NCI-H2227 treated with DMSO at 0.1 percent for 48 hours (cell line): ENCODE data around the gene PTCD2.

ENCODE experiments used
- DNase-seq: peaks from one replicate; lab custom pipeline; 2025; lab: John Stamatoyannopoulos, UW

PTCD2 gene, protein sequence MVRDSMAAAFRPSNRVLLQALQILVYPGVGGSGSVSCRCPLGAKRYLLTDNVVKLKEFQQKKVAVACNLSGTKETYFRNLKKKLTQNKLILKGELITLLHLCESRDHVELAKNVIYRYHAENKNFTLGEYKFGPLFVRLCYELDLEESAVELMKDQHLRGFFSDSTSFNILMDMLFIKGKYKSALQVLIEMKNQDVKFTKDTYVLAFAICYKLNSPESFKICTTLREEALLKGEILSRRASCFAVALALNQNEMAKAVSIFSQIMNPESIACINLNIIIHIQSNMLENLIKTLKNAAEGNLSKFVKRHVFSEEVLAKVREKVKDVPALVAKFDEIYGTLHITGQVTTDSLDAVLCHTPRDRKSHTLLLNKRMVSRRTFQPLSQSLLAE

GRCh38 chr5:72319976-72320752 lies at the start of gene PTCD2, which contains the start of gene MRPS27:
Gene PTCD2, plus strand, starts transcription at chr5:72320373. Its CDS starts 10 bp downstream, at chr5:72320383.
Gene MRPS27, minus strand, starts transcription at chr5:72320240. Its CDS starts 19 bp downstream, at chr5:72320221.
- peak; percentile 90 for DNase-seq

GRCh38 chr5:72271702-72272101 lies 48.5 kb upstream of the PTCD2 start:
- no peak for DNase-seq

DNA sequence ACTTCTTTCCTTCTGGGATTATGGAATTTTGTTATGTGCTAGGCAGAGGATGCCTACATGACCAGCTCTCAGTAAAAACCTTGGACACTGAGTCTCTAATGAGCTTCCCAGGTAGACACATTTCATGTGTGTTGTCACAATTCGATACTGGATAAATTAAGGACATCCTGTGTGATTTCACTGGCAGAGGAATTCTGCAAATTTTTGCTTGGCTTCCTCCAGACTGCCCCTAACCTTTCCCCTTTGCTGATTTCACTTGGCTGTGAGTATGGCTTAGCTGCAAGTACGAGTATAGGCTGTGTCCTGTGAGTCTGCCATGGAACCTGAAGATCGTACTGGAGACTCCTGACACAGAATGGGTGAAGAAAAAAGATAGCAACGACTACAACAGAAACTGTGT lies 47.8 kb upstream of the PTCD2 start:
- DNase-seq = no peak

DNA sequence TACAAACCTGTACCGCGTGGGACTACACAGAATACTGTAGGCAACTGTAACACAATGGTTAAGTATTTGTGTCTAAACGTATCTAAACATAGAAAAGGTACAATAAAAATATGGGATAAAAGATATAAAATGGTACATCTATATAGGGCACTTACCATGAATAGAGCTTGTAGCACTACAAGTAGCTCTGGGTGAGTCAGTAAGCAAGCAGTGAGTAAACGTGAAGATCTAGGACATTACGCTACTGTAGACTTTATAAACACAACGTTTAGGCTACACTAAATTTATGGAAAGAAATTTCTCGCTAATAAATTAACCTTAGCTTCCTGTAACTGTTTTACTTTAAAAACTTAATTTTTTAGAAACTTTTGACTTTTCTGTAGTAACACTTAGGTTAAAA lies 46.6 kb upstream of the PTCD2 start:
- no peak for DNase-seq

GRCh38 chr5:72276219-72276752 lies 43.9 kb upstream of the PTCD2 start:
- no peak for DNase-seq

- no peak for DNase-seq
Measured at GRCh38 chr5:72280581-72281069, 39.5 kb upstream of the PTCD2 start.

GRCh38 chr5:72281430-72281763 lies 38.8 kb upstream of the PTCD2 start:
- no peak for DNase-seq

DNA sequence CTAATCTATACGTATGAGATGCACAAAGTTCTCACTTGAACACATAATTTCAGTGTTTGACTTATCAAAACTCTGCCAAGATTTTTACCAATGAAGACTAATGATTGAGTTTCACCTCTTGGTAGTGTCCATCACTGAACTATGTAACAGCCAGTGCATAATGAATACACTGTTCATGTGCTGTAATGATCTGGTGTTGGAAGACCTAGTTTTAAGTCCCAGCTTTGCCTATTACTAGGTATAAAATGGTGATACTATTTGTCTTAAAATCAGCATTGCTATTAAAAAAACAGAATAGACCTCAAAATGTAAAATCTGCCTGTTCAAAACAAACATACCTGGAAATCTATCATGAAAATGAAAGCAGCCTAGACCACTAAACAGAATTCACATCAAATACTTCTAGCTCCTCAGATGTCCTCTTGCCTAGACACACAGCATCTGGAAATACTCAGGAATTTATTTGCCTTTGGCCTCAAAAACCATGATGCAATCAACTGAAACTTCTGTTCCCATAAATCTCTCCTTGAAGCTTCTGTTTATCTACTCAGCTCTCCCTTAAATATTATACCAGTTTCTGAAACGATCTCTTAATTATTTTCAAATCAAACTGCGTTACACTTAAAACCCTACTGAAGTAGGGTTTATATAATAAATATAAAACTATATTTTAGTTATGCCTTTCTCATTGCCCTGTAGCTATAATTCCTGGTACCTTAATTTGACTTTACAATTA lies 38.2 kb upstream of the PTCD2 start:
- DNase-seq = no peak

- no peak for DNase-seq
Measured at GRCh38 chr5:72282878-72283277, 37.3 kb upstream of the PTCD2 start.

DNA sequence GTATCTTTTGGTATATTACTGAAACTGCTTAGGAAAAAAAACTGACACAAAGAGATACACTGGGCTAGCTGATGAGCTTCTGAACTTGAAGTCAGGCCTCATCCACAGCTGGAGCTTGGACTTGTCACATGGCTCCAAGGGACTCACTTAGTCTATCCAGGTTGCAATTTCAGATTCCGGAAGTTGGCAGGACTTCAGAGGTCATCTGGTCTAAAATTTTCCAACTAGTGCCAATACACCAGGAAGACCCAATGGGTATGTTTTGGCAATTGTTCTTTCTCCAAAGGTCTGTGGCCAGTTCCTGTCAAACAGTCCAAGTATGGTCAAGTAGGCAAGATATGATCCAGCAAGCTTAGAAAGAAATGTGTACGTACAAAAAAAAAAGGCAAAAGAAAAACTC lies 36.8 kb upstream of the PTCD2 start:
- DNase-seq = no peak

DNA sequence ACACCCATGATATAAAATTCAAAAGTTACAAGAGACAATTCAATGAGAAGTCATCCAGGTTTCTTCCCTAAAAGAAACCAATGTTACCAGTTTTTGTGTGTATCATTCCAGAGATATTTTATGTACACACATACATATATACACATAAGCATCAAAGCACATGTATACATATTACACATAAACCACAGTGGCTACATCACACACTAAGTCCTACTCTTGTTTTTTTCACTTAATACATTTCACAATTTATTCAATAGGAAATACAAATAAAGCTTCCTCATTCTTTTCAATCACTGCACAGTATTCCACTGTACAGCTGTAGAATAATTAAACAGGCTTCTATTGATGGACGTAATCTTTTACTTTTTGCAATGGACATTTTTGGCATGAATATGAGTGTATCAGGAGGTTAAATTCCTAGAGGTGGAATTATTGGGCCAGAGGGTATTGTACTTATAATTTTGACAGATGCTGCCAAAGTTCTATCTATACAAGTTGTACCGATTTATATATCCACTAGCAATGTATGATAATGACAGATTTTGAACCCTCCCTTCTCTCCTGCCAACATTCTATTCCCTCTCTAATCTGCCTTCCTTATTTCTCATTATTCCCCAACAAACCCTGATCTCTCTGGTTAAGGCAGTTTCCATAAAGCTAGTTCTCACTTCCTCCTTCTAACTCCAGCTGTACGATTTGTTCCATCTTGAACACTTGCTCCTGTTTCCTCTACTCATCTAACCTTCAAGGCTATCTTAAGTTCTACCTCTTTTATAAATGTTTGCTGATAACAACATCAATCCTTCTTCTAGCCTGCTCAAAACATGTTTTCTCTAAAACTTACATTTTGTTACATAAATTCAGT lies 35.4 kb upstream of the PTCD2 start:
- DNase-seq = no peak

GRCh38 chr5:72285424-72285821 lies 34.8 kb upstream of the PTCD2 start:
- no peak for DNase-seq

DNA sequence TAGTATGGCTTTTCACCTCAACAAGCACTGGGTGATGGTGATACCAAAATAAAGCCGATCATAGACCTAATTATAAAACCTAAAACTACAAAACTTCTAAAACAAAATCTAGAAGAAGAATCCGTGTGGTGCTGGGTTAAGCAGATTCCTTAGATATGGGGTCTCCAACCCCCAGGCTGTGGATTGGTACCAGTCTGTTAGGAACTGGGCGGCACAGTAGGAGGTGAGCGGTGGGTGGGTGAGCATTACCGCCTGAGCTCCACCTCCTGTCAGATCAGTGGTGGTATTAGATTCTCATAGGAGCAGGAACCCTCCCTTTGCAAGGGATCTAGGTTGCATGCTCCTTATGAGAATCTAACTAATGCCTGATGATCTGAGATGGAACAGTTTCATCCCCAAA lies 33.4 kb upstream of the PTCD2 start:
- DNase-seq = no peak

- DNase-seq = no peak
Measured at GRCh38 chr5:72288924-72289323, 31.2 kb upstream of the PTCD2 start.

DNA sequence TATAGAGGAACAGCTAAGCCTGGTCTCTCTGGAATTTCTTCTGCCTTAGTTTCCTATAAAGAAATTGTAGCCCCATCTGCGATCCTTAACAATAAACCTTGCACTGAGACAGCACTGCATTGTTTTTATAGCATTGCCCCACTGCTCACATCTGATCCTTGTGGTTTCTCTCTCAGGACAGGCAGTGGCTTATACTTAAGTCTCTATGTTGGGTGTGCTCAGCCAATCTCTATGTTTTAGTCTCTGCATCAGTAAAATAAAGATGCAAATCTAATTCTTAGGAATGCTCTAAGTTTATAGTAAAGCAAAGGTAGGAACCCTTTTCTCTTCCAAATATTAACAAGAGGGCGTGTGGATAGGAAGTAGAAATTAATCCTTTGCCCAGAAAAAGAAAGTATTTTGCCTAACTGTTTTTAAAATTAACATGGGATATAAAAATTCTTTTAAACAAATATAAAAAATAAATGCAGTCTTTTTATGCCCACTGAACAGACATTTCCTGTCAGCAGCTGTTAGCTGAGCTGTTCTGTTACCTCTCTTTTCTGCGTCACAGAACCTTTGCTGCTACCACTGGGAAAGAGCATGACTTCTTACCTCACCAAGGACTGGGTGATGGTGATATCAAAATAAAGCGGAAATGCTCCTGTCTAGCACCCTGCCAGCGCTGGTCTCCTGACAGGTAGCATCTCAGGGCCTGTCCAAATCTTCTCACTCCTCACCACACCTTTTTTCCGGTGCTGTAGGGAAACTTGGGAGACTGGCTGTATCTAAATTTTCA lies 29.6 kb upstream of the PTCD2 start:
- no peak for DNase-seq

DNA sequence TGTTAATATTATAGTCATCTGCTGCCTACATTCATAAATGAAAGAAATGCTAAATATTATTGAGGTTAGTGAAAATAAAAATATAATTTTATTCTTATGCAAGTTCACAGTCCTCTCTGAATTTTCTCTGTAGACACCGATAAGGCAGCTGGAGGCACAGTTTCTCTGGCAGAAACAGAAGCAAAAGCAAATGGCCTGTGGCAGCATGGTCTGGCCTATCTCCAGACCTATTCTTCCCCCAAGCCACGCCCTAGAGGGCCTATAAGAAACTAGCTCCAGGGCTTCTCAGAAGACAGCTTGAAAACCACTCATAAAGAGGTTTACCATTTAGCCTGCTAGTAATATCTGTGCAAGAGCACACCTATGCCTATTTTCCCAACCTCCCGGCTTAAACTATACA lies 28.6 kb upstream of the PTCD2 start:
- DNase-seq = no peak

- DNase-seq = no peak
Measured at GRCh38 chr5:72292411-72292810, 27.8 kb upstream of the PTCD2 start.

DNA sequence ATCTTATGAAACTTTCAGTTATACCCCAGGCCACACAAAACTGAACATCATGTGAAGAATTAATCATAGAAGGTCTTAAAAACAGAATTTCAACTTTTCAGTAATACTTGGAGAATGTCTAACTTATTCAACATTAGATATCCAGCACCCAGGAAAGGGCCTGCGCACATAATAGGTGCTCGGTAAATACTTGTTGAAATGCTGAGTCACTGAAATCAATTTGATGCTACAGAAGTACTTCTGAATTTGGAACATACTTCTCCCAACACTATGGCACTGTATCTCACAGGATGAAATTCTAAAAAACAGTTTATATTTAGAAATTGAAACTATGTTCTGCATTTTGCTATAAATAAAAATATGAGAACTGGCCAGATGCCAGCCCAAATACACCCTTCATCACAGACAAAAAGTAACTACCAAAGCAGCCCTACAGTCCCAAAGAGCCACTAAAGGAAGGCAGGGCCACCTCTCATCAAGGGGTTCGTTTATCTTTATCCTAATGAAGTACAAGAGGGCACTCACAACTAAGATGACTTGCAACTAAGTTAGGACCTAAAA lies 26.6 kb upstream of the PTCD2 start:
- no peak for DNase-seq

DNA sequence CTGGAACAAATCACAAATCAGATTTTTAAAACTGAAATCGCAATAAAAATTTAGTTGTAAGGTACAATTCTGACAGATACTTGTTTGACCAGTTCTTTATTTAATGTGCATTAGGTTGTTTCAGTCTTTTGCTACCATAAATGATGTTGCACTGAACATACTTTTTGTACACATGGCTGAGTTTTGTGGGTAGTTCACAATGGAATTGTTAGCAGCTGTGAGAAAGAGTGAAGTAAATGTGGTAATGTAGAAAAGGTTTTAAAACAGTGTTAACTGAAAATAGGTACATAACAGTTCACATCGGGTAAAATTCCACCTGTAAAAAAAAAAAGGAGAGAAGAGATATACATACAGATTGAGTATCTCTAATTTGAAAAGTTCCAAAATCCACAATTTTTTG lies 25.7 kb upstream of the PTCD2 start:
- DNase-seq = no peak

- no peak for DNase-seq
Measured at GRCh38 chr5:72295539-72295938, 24.6 kb upstream of the PTCD2 start.
